Neural cell (in vitro differentiated cells): ENCODE data around the gene ME1. TPM values are rescaled to one million over a fixed set of nuclear protein-coding genes. Genes with fewer than 3 reads are reported as not detected.

Source experiments
- H2AFZ ChIP-seq: fragments of 200-600, 300-800 bp; sonication (generic), shearing (Covaris generic); 2 replicates; pipeline ENCODE4 v1.6.0; 2014; ENCODE audit warnings: low read depth, mild to moderate bottlenecking, antibody characterized with exemption, low read length, moderate library complexity
- H3F3A ChIP-seq: fragments of 200-600 bp; shearing (Covaris generic); 2 replicates; pipeline ENCODE4 v1.6.1; 2016; ENCODE audit warnings: mild to moderate bottlenecking, moderate library complexity, mixed read lengths, antibody characterized with exemption, low read length; ENCODE audit not compliant: insufficient read depth, poor library complexity, severe bottlenecking
- H3K27ac ChIP-seq: fragments of 200-600, 300-800 bp; sonication (generic), shearing (Covaris generic); 2 replicates; pipeline ENCODE4 v1.5.1; 2014; ENCODE audit warnings: mild to moderate bottlenecking, low read length, moderate library complexity
- H3K27me3 ChIP-seq: fragments of 300-800, 200-600 bp; sonication (generic), shearing (Covaris generic); 2 replicates; pipeline ENCODE4 v1.6.0; 2014; ENCODE audit warnings: mild to moderate bottlenecking, low read depth, low read length, moderate library complexity; ENCODE audit not compliant: insufficient read depth
- H3K36me3 ChIP-seq: fragments of 300-800, 200-600 bp; sonication (generic), shearing (Covaris generic); 2 replicates; pipeline ENCODE4 v1.5.1; 2014; ENCODE audit warnings: mild to moderate bottlenecking, antibody characterized with exemption, low read length, moderate library complexity; ENCODE audit not compliant: insufficient read depth
- H3K4me2 ChIP-seq: fragments of 300-800, 200-600 bp; sonication (generic), shearing (Covaris generic); 2 replicates; pipeline ENCODE4 v1.6.0; 2014; ENCODE audit warnings: mild to moderate bottlenecking, low read length
- H3K4me3 ChIP-seq: fragments of 300-800, 200-600 bp; sonication (generic), shearing (Covaris generic); 2 replicates; pipeline ENCODE4 v1.5.1; 2014; ENCODE audit warnings: mild to moderate bottlenecking, low read length, moderate library complexity
- H3K79me2 ChIP-seq: fragments of 200-600 bp; shearing (Covaris generic); replicated peaks from 2 replicates; pipeline ENCODE4 v1.6.0; 2014; ENCODE audit warnings: mild to moderate bottlenecking, low read length, moderate library complexity; ENCODE audit not compliant: insufficient read depth
- H3K9ac ChIP-seq: fragments of 300-800, 200-600 bp; sonication (generic), shearing (Covaris generic); 2 replicates; pipeline ENCODE4 v1.6.1; 2016; ENCODE audit warnings: mild to moderate bottlenecking, low read length, mixed read lengths
- H3K9me2 ChIP-seq: fragments of 200-600 bp; shearing (Covaris generic); 2 replicates; pipeline ENCODE4 v1.6.1; 2016; ENCODE audit warnings: mild to moderate bottlenecking, low read length, mixed read lengths; ENCODE audit not compliant: insufficient read depth
- H3K9me3 ChIP-seq: fragments of 200-600, 300-800 bp; sonication (generic), shearing (Covaris generic); 2 replicates; pipeline ENCODE4 v1.6.1; 2016; ENCODE audit warnings: mild to moderate bottlenecking, mixed run types, low read length, moderate library complexity, mixed read lengths
- H4K20me1 ChIP-seq: fragments of 200-600 bp; shearing (Covaris generic); 2 replicates; pipeline ENCODE4 v1.6.1; 2016; ENCODE audit warnings: mild to moderate bottlenecking, mixed run types; ENCODE audit not compliant: insufficient read depth
- EP300 ChIP-seq: fragments of 450-650 bp; conservative IDR thresholded peaks from 2 replicates; pipeline ENCODE4 v1.6.1; 2014; ENCODE audit warnings: antibody characterized with exemption, mild to moderate bottlenecking, moderate library complexity; ENCODE audit not compliant: poor library complexity, severe bottlenecking
- EZH2 ChIP-seq: fragments of 200-600, 300-800 bp; shearing (Covaris generic), sonication (generic); IDR thresholded peaks from 2 replicates; pipeline ENCODE4 v1.6.1; 2014; ENCODE audit warnings: antibody characterized with exemption, low read length, borderline replicate concordance, mild to moderate bottlenecking; ENCODE audit not compliant: insufficient read depth, poor library complexity, severe bottlenecking
- MXI1 ChIP-seq: fragments of 450-650 bp; conservative IDR thresholded peaks from 2 replicates; pipeline ENCODE4 v1.6.1; 2014; ENCODE audit warnings: antibody characterized with exemption, mild to moderate bottlenecking; ENCODE audit not compliant: poor library complexity, severe bottlenecking
- POLR2AphosphoS5 ChIP-seq: IDR thresholded peaks from 2 replicates; pipeline ENCODE4 v1.6.1; 2012
- RAD21 ChIP-seq: fragments of 450-650 bp; conservative IDR thresholded peaks from 2 replicates; pipeline ENCODE4 v1.6.1; 2014; ENCODE audit warnings: antibody characterized with exemption, mild to moderate bottlenecking, moderate library complexity
- REST ChIP-seq: IDR thresholded peaks from 2 replicates; pipeline ENCODE4 v1.6.1; 2012; ENCODE audit warnings: borderline replicate concordance
- SMC3 ChIP-seq: fragments of 450-650 bp; conservative IDR thresholded peaks from 2 replicates; pipeline ENCODE4 v1.6.1; 2014; ENCODE audit warnings: antibody characterized with exemption, mild to moderate bottlenecking, moderate library complexity; ENCODE audit not compliant: poor library complexity
- TAF1 ChIP-seq: IDR thresholded peaks from 2 replicates; pipeline ENCODE4 v1.6.1; 2012; ENCODE audit warnings: low read depth
- polyA plus RNA-seq: library from polyadenylated mRNA; depleted of rRNA; stranded (reverse); fragments of >200 nt; gene quantifications from 2 replicates; pipeline ENCODE4 v1.2.3, GENCODE V29; 2014
- TF ChIP-seq, protein P1 (sequence below): fragments of 450-650 bp; IDR thresholded peaks from 2 replicates; pipeline ENCODE4 v1.5.1; 2014; ENCODE audit warnings: antibody characterized with exemption, mild to moderate bottlenecking, moderate library complexity; ENCODE audit not compliant: poor library complexity, severe bottlenecking

Gene ME1
- polyA plus RNA-seq, 1 donor from 2014 or later = 0.09 TPM

- H3F3A ChIP-seq = no peaks in the 10 kb centered on the region
- H3K79me2 ChIP-seq = no peaks in the 10 kb centered on the region
- H3K9ac ChIP-seq = no peak overlapping the region
- H3K27me3 ChIP-seq = no peaks in the 10 kb centered on the region
- H3K9me2 ChIP-seq = no peaks in the 10 kb centered on the region
- no peak overlapping the region for H2AFZ ChIP-seq
- H3K36me3 ChIP-seq = peaks cover 6% of the 10 kb centered on the region
- no peaks in the 10 kb centered on the region for H4K20me1 ChIP-seq
- no peak overlapping the region for H3K4me3 ChIP-seq
- TF ChIP-seq SMC3 = no peak
- TF ChIP-seq TAF1 = no peak
- TF ChIP-seq EZH2 = no peak
- TF ChIP-seq, protein P1, sequence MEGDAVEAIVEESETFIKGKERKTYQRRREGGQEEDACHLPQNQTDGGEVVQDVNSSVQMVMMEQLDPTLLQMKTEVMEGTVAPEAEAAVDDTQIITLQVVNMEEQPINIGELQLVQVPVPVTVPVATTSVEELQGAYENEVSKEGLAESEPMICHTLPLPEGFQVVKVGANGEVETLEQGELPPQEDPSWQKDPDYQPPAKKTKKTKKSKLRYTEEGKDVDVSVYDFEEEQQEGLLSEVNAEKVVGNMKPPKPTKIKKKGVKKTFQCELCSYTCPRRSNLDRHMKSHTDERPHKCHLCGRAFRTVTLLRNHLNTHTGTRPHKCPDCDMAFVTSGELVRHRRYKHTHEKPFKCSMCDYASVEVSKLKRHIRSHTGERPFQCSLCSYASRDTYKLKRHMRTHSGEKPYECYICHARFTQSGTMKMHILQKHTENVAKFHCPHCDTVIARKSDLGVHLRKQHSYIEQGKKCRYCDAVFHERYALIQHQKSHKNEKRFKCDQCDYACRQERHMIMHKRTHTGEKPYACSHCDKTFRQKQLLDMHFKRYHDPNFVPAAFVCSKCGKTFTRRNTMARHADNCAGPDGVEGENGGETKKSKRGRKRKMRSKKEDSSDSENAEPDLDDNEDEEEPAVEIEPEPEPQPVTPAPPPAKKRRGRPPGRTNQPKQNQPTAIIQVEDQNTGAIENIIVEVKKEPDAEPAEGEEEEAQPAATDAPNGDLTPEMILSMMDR = no peak
- TF ChIP-seq RAD21 = no peak
- no peak for TF ChIP-seq REST
- no peak for TF ChIP-seq MXI1
- TF ChIP-seq POLR2AphosphoS5 = no peak
- no peak overlapping the region for H3K27ac ChIP-seq
- no peak overlapping the region for H3K4me2 ChIP-seq
- H3K9me3 ChIP-seq = no peaks in the 10 kb centered on the region
These were observed 231.5 kb downstream of the ME1 start for GRCh38 chr6:83199173-83199862.

DNA sequence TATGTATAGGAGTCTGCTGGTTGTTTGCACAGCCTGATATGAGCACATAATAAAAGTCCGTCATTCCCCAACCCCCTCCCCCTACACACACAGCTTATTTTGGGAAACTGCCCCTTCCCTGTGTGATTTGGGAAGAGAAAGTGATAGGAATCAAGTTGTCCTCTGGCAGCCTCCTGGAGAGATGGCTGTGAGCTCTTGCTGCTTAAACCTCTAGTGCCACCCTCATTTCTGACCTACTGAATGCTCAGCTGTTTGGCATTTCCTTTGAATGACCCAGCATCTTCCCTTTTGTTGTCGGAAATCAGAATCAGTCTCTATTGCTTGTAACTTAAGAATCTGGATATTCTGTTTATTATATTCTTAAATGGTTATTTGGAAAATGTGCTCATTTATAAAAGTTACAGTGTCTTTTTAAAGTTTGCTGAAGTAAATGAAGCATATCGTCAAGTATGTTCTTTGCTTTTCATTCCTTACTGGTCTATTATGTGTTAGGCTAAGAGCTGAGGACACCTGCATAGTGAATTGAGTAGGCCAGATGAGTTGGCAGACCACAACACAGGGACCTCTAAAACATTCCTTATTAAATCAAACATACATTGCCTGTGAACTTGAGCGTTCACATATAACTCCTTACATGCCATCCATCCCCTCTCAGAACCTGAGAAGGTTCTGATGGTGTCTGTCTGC lies 232.2 kb downstream of the ME1 start:
- H3K9me3 ChIP-seq = no peaks in the 10 kb centered on the region
- H3K36me3 ChIP-seq = peaks cover 6% of the 10 kb centered on the region
- no peak overlapping the region for H3K9ac ChIP-seq
- peaks cover 4% of the 10 kb centered on the region for H3K27me3 ChIP-seq
- TF ChIP-seq TAF1 = no peak
- TF ChIP-seq, protein P1 = no peak
- no peak for TF ChIP-seq SMC3
- no peak for TF ChIP-seq EZH2
- TF ChIP-seq REST = no peak
- TF ChIP-seq EP300 = no peak
- TF ChIP-seq MXI1 = no peak
- TF ChIP-seq POLR2AphosphoS5 = no peak
- no peak for TF ChIP-seq RAD21
- H3K27ac ChIP-seq = no peak overlapping the region
- H3K9me2 ChIP-seq = no peaks in the 10 kb centered on the region
- H4K20me1 ChIP-seq = no peaks in the 10 kb centered on the region
- no peak overlapping the region for H3K4me2 ChIP-seq
- no peak overlapping the region for H2AFZ ChIP-seq
- H3K79me2 ChIP-seq = no peaks in the 10 kb centered on the region
- H3F3A ChIP-seq = no peaks in the 10 kb centered on the region
- H3K4me3 ChIP-seq = no peak overlapping the region
